Hippocampal formation (tissue), 2 donors: ENCODE measurements around the gene BCDIN3D.
A peak's percentile ranks its signal among the peaks of the same experiment; 100 is the strongest.
"Not testable (repeated sequence)": the region's sequence is repeated elsewhere in the genome, so short reads cannot be mapped to it uniquely, and the experiment has no call there.

Experiments used
- DNase-seq, 2 donors: peaks; one replicate each; lab custom pipeline; 2025; lab: John Stamatoyannopoulos, UW

Gene BCDIN3D

GRCh38 chr12:49876070-49876469 is 33.2 kb upstream of the BCDIN3D start:
- no peak for DNase-seq

- no peak for DNase-seq
Observed at GRCh38 chr12:49875115-49875720, 32.3 kb upstream of the BCDIN3D start.

GRCh38 chr12:49874142-49874897 is 31.4 kb upstream of the BCDIN3D start:
- peak; percentile 43 to 50 for DNase-seq

GRCh38 chr12:49873361-49873934 is 30.5 kb upstream of the BCDIN3D start:
- DNase-seq = peak; percentile 25 to 48

- DNase-seq = no peak
Observed at GRCh38 chr12:49872781-49873181, 29.9 kb upstream of the BCDIN3D start.

- no peak for DNase-seq
Observed at GRCh38 chr12:49872381-49872780, 29.5 kb upstream of the BCDIN3D start.

- DNase-seq = not testable (repeated sequence)
Observed at GRCh38 chr12:49871811-49872251, 28.9 kb upstream of the BCDIN3D start.

GRCh38 chr12:49871263-49871561 is 28.3 kb upstream of the BCDIN3D start:
- DNase-seq = no peak

GRCh38 chr12:49870501-49871262 is 27.8 kb upstream of the BCDIN3D start:
- no peak for DNase-seq

GRCh38 chr12:49869816-49870500 is 27.1 kb upstream of the BCDIN3D start:
- DNase-seq = no peak

GRCh38 chr12:49868952-49869815 is 26.3 kb upstream of the BCDIN3D start:
- peak; percentile 40 to 59 for DNase-seq

GRCh38 chr12:49868449-49868848 is 25.5 kb upstream of the BCDIN3D start:
- DNase-seq = no peak

- DNase-seq = no peak
Observed at GRCh38 chr12:49867570-49868341, 24.9 kb upstream of the BCDIN3D start.

- peak in 1 of 2 donors; percentile 51 for DNase-seq
Observed at GRCh38 chr12:49866859-49867569, 24.1 kb upstream of the BCDIN3D start.

- no peak for DNase-seq
Observed at GRCh38 chr12:49865782-49866135, 22.9 kb upstream of the BCDIN3D start.

- DNase-seq = no peak
Observed at GRCh38 chr12:49865109-49865781, 22.3 kb upstream of the BCDIN3D start.

GRCh38 chr12:49864798-49865090 is 21.8 kb upstream of the BCDIN3D start:
- DNase-seq = no peak

GRCh38 chr12:49863946-49864797 is 21.3 kb upstream of the BCDIN3D start:
- DNase-seq = no peak
